HepG2 (cell line): ENCODE data around the gene CCDC85C. TPM values are rescaled to one million over a fixed set of nuclear protein-coding genes. Genes with fewer than 3 reads are reported as not detected.

Source experiments
- ASH2L ChIP-seq: fragments of 300-600, 200-600 bp; sonication (generic); IDR thresholded peaks from 2 replicates; pipeline ENCODE4 v1.7.0; 2017; ENCODE audit warnings: low read depth, mild to moderate bottlenecking, moderate library complexity, mixed read lengths, low read length; ENCODE audit not compliant: insufficient read length
- BCL6 ChIP-seq: IDR thresholded peaks from 2 replicates; pipeline ENCODE4 v1.6.1; 2016; ENCODE audit warnings: missing genetic modification reagents, missing compliant biosample characterization
- E2F5 ChIP-seq: sonication (generic); formaldehyde crosslinking; conservative IDR thresholded peaks from 2 replicates; pipeline ENCODE4 v1.4.0; 2020; ENCODE audit warnings: missing genetic modification reagents
- JUN ChIP-seq: sonication (generic); formaldehyde crosslinking; IDR thresholded peaks from 2 replicates; pipeline ENCODE4 v1.4.0; 2020; ENCODE audit warnings: mild to moderate bottlenecking, missing genetic modification reagents
- KLF6 ChIP-seq: IDR thresholded peaks from 2 replicates; pipeline ENCODE4 v1.8.0; 2016; ENCODE audit warnings: missing biosample characterization, missing genetic modification reagents
- MAFG ChIP-seq: sonication (generic); formaldehyde crosslinking; IDR thresholded peaks from 2 replicates; pipeline ENCODE4 v1.5.1; 2020; ENCODE audit warnings: mild to moderate bottlenecking, missing genetic modification reagents
- POGZ ChIP-seq: sonication (generic); formaldehyde crosslinking; IDR thresholded peaks from 2 replicates; pipeline ENCODE4 v1.4.0; 2020; ENCODE audit warnings: mild to moderate bottlenecking, missing genetic modification reagents
- POLR2G ChIP-seq: fragments of 200-400 bp; formaldehyde crosslinking; IDR thresholded peaks from 2 replicates; pipeline ENCODE4 v1.6.1; 2018; ENCODE audit warnings: mild to moderate bottlenecking, low read depth, low read length, moderate library complexity
- RAD51 ChIP-seq: fragments of 450-650 bp; IDR thresholded peaks from 2 replicates; pipeline ENCODE4 v1.6.1; 2016; ENCODE audit warnings: borderline replicate concordance
- U2AF2 ChIP-seq: fragments of 200-400 bp; formaldehyde crosslinking; IDR thresholded peaks from 2 replicates; pipeline ENCODE4 v1.6.1; 2017; ENCODE audit warnings: low read depth, mild to moderate bottlenecking, low read length
- ZNF451 ChIP-seq: sonication (generic); formaldehyde crosslinking; IDR thresholded peaks from 2 replicates; pipeline ENCODE4 v1.5.0; 2020; ENCODE audit warnings: mild to moderate bottlenecking, missing genetic modification reagents
- ZNF569 ChIP-seq: sonication (generic); formaldehyde crosslinking; IDR thresholded peaks from 2 replicates; pipeline ENCODE4 v1.5.0; 2020; ENCODE audit warnings: mild to moderate bottlenecking, missing genetic modification reagents, moderate library complexity, borderline replicate concordance
- ZNF580 ChIP-seq: IDR thresholded peaks from 2 replicates; pipeline ENCODE4 v1.6.1; 2016; ENCODE audit warnings: low read depth, borderline replicate concordance
- ZNF709 ChIP-seq: sonication (generic); formaldehyde crosslinking; IDR thresholded peaks from 2 replicates; pipeline ENCODE4 v1.5.0; 2020; ENCODE audit warnings: mild to moderate bottlenecking, missing genetic modification reagents
- polyA plus RNA-seq, 8 experiments: library from polyadenylated mRNA; depleted of rRNA in 3 of 8; stranded (reverse) in 7 of 8; unstranded in 1 of 8; fragments of >200 nt; fragmentation: Illumina TruSeq in 4 of 8; extraction: Trizol in 4 of 8; gene quantifications; 2 replicates each; pipeline versions ENCODE4 v1.2.1 to v1.2.3, GENCODE V29; 2011 to 2016; ENCODE audit warnings: low read depth in 4 of 8, missing spikeins in 1 of 8, mixed read lengths in 1 of 8; ENCODE audit not compliant: insufficient read depth in 1 of 8
- total RNA-seq, 5 experiments: library from RNA; depleted of rRNA; stranded (reverse); fragments of >200 nt; fragmentation: Illumina TruSeq; extraction: Trizol; gene quantifications; 2 replicates each; pipeline ENCODE4 v1.2.3, GENCODE V29; 2016; ENCODE audit warnings: low read depth in 1 of 5
- TF ChIP-seq, protein P1 (sequence below): sonication (generic); formaldehyde crosslinking; IDR thresholded peaks from 2 replicates; pipeline ENCODE4 v1.4.0; 2020; ENCODE audit warnings: mild to moderate bottlenecking, missing genetic modification reagents, borderline replicate concordance
- TF ChIP-seq, protein P2 (sequence below): sonication (generic); formaldehyde crosslinking; conservative IDR thresholded peaks from 2 replicates; pipeline ENCODE4 v1.4.0; 2020; ENCODE audit warnings: missing genetic modification reagents
- TF ChIP-seq, protein P3 (sequence below): sonication (generic); formaldehyde crosslinking; IDR thresholded peaks from 2 replicates; pipeline ENCODE4 v1.5.1; 2020; ENCODE audit warnings: mild to moderate bottlenecking, moderate library complexity, missing genetic modification reagents
- TF ChIP-seq, protein P4 (sequence below): IDR thresholded peaks from 2 replicates; pipeline ENCODE4 v1.6.1; 2016; ENCODE audit warnings: missing compliant biosample characterization, missing genetic modification reagents, borderline replicate concordance

CCDC85C gene
- total and polyA plus RNA-seq, 2 of the 13 experiments (the other 11 are each of a cell fraction or from before 2014, with no cell fraction given) = 18.8 to 43.8 TPM

DNA sequence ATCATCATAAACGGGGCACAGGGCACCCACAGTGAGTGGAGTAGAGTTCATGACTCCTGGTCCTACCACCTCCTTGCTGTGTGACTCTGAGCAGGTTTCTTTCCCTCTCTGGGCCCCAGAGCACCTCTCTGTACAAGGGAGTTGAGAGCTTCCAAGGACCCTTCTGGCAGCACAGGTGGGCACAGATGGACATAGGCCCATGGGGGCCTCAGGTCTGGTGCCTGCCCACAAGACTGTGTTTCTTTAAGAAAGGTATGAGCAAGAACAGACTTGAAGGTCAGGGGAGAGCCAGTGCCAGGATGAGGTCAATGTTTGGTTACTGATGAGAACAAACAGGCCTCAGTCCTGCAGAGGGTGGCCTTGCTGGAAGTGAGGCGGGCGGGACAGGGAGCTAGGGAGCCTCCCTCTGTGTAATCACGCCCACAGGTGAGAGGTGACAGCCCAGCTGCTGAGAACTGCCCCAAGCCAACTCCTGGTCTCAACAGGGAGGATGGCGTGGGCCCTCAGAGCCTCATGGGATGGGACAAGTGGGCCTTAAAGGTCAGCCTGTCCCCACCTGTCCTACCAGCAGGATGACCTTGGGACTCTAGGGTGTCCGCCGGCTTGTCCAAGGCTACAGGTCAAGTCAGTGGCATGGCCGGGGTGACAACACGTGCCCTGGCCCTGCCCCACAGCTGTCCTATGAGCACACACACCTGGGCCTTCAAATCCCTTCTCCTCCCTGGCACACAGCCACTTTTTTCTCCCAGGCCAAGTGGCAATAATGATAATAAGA, 49.1 kb downstream of the CCDC85C start (continued):
- TF ChIP-seq, protein P1, sequence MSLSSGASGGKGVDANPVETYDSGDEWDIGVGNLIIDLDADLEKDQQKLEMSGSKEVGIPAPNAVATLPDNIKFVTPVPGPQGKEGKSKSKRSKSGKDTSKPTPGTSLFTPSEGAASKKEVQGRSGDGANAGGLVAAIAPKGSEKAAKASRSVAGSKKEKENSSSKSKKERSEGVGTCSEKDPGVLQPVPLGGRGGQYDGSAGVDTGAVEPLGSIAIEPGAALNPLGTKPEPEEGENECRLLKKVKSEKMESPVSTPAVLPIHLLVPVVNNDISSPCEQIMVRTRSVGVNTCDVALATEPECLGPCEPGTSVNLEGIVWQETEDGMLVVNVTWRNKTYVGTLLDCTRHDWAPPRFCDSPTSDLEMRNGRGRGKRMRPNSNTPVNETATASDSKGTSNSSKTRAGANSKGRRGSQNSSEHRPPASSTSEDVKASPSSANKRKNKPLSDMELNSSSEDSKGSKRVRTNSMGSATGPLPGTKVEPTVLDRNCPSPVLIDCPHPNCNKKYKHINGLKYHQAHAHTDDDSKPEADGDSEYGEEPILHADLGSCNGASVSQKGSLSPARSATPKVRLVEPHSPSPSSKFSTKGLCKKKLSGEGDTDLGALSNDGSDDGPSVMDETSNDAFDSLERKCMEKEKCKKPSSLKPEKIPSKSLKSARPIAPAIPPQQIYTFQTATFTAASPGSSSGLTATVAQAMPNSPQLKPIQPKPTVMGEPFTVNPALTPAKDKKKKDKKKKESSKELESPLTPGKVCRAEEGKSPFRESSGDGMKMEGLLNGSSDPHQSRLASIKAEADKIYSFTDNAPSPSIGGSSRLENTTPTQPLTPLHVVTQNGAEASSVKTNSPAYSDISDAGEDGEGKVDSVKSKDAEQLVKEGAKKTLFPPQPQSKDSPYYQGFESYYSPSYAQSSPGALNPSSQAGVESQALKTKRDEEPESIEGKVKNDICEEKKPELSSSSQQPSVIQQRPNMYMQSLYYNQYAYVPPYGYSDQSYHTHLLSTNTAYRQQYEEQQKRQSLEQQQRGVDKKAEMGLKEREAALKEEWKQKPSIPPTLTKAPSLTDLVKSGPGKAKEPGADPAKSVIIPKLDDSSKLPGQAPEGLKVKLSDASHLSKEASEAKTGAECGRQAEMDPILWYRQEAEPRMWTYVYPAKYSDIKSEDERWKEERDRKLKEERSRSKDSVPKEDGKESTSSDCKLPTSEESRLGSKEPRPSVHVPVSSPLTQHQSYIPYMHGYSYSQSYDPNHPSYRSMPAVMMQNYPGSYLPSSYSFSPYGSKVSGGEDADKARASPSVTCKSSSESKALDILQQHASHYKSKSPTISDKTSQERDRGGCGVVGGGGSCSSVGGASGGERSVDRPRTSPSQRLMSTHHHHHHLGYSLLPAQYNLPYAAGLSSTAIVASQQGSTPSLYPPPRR (CRISPR knock-in tag) = peak; percentile 52
- TF ChIP-seq POLR2G (no peak), U2AF2 (no peak), KLF6 (CRISPR knock-in tag) (0 out of 2 replicates have a peak, but pooled peaks have one; percentile 58), ZNF569 (CRISPR knock-in tag) (no peak), E2F5 (CRISPR knock-in tag) (no peak), RAD51 (no peak), ZNF451 (CRISPR knock-in tag) (0 out of 2 replicates have a peak, but pooled peaks have one; percentile 36), POGZ (CRISPR knock-in tag) (peak; percentile 41; the same call in 1 of the 2 replicates), ASH2L (peak; percentile 71), JUN (CRISPR knock-in tag) (peak; percentile 91), MAFG (no peak), ZNF580 (CRISPR knock-in tag) (peak; percentile 44; the same call in 1 of the 2 replicates), BCL6 (CRISPR knock-in tag) (peak; percentile 14; the same call in 1 of the 2 replicates), ZNF709 (no peak)
- TF ChIP-seq, protein P2, sequence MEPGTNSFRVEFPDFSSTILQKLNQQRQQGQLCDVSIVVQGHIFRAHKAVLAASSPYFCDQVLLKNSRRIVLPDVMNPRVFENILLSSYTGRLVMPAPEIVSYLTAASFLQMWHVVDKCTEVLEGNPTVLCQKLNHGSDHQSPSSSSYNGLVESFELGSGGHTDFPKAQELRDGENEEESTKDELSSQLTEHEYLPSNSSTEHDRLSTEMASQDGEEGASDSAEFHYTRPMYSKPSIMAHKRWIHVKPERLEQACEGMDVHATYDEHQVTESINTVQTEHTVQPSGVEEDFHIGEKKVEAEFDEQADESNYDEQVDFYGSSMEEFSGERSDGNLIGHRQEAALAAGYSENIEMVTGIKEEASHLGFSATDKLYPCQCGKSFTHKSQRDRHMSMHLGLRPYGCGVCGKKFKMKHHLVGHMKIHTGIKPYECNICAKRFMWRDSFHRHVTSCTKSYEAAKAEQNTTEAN (CRISPR knock-in tag) = 0 out of 2 replicates have a peak, but pooled peaks have one; percentile 27
- TF ChIP-seq, protein P3, sequence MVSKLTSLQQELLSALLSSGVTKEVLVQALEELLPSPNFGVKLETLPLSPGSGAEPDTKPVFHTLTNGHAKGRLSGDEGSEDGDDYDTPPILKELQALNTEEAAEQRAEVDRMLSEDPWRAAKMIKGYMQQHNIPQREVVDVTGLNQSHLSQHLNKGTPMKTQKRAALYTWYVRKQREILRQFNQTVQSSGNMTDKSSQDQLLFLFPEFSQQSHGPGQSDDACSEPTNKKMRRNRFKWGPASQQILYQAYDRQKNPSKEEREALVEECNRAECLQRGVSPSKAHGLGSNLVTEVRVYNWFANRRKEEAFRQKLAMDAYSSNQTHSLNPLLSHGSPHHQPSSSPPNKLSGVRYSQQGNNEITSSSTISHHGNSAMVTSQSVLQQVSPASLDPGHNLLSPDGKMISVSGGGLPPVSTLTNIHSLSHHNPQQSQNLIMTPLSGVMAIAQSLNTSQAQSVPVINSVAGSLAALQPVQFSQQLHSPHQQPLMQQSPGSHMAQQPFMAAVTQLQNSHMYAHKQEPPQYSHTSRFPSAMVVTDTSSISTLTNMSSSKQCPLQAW (CRISPR knock-in tag) = peak; percentile 22; the same call in 1 of the 2 replicates
- TF ChIP-seq, protein P4, sequence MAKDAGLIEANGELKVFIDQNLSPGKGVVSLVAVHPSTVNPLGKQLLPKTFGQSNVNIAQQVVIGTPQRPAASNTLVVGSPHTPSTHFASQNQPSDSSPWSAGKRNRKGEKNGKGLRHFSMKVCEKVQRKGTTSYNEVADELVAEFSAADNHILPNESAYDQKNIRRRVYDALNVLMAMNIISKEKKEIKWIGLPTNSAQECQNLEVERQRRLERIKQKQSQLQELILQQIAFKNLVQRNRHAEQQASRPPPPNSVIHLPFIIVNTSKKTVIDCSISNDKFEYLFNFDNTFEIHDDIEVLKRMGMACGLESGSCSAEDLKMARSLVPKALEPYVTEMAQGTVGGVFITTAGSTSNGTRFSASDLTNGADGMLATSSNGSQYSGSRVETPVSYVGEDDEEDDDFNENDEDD (CRISPR knock-in tag) = 0 out of 2 replicates have a peak, but pooled peaks have one; percentile 6
